Measurements from ENCODE around the gene NFIB.
A peak's percentile ranks its signal among the peaks of the same experiment; 100 is the strongest.

Gene NFIB

GRCh38 chr9:14320271-14321181 lies 6.6 kb upstream of the NFIB start:
- FAIRE-seq: peak; percentile 95
- DNase-seq (ENCODE audit: insufficient read length, low spot score): no peak
- TF ChIP-seq POLR2A (IDR thresholded peaks at IDR 0.05; ENCODE audit: low read depth, low read length): no peak

- FAIRE-seq (peak; percentile 38), DNase-seq (ENCODE audit: insufficient read length, low spot score) (no peak)
- no peak for TF ChIP-seq POLR2A (IDR thresholded peaks at IDR 0.05; ENCODE audit: low read depth, low read length)
These were observed 5.1 kb upstream of the NFIB start for GRCh38 chr9:14318934-14319580.

- no peak for DNase-seq (ENCODE audit: insufficient read length, low spot score)
- TF ChIP-seq POLR2A (IDR thresholded peaks at IDR 0.05; ENCODE audit: low read depth, low read length): no peak
- FAIRE-seq: no peak
These were observed 4.4 kb upstream of the NFIB start for GRCh38 chr9:14318361-14318760.

- FAIRE-seq: no peak
- DNase-seq (ENCODE audit: insufficient read length, low spot score): no peak
- TF ChIP-seq POLR2A (IDR thresholded peaks at IDR 0.05; ENCODE audit: low read depth, low read length): no peak
These were observed 3.9 kb upstream of the NFIB start for GRCh38 chr9:14317667-14318320.

GRCh38 chr9:14316602-14317300 lies 2.8 kb upstream of the NFIB start:
- DNase-seq (ENCODE audit: insufficient read length, low spot score) (no peak), FAIRE-seq (no peak)
- TF ChIP-seq POLR2A (IDR thresholded peaks at IDR 0.05; ENCODE audit: low read depth, low read length): no peak

GRCh38 chr9:14315875-14316601 lies 2.1 kb upstream of the NFIB start:
- no peak for TF ChIP-seq POLR2A (IDR thresholded peaks at IDR 0.05; ENCODE audit: low read depth, low read length)
- DNase-seq (ENCODE audit: insufficient read length, low spot score) (no peak), FAIRE-seq (peak; percentile 53)

- DNase-seq (ENCODE audit: insufficient read length, low spot score): peak; percentile 81
These were observed 1.3 kb upstream of the NFIB start for GRCh38 chr9:14314929-14315874.

GRCh38 chr9:14314424-14314928 lies 535 bp upstream of the NFIB start:
- peak; percentile 90 for DNase-seq (ENCODE audit: insufficient read length, low spot score)
- no peak for TF ChIP-seq POLR2A (IDR thresholded peaks at IDR 0.05; ENCODE audit: low read depth, low read length)
- no peak for FAIRE-seq

More at GRCh38 chr9:14314929-14315874, 1.3 kb upstream of the NFIB start:
- no peak for TF ChIP-seq POLR2A (IDR thresholded peaks at IDR 0.05; ENCODE audit: low read depth, low read length)
- no peak for FAIRE-seq

- no peak for TF ChIP-seq POLR2A (IDR thresholded peaks at IDR 0.05; ENCODE audit: low read depth, low read length)
- DNase-seq (ENCODE audit: insufficient read length, low spot score): no peak
- FAIRE-seq: no peak
These were observed 482 bp downstream of the NFIB start for GRCh38 chr9:14313378-14313940.

- FAIRE-seq (no peak), DNase-seq (ENCODE audit: insufficient read length, low spot score) (no peak)
- no peak for TF ChIP-seq POLR2A (IDR thresholded peaks at IDR 0.05; ENCODE audit: low read depth, low read length)
These were observed 1.1 kb downstream of the NFIB start for GRCh38 chr9:14312719-14313377.
